Fibroblast of villous mesenchyme (primary cell): Measurements from ENCODE around the gene SUSD1. TPM values are rescaled to one million over a fixed set of nuclear protein-coding genes. Genes with fewer than 3 reads are reported as not detected.

Experiments used
- DNase-seq: peaks from one replicate; pipeline ENCODE4 v3.0.0-alpha.2; 2010; ENCODE audit warnings: low read depth
- H3K4me3 ChIP-seq: 2 replicates; pipeline ENCODE4 v1.5.1; 2011; ENCODE audit warnings: low read depth, mild to moderate bottlenecking, low read length
- total RNA-seq: library from RNA; depleted of rRNA; stranded (reverse); fragments of >200 nt; gene quantifications from 2 replicates; pipeline ENCODE4 v1.2.3, GENCODE V29; 2012
- TF ChIP-seq, protein P1 (sequence below): IDR thresholded peaks from 2 replicates; pipeline ENCODE4 v1.5.1; 2012; ENCODE audit warnings: low read depth, mild to moderate bottlenecking, low read length; ENCODE audit not compliant: insufficient read depth

Gene SUSD1
- total RNA-seq, 1 donor: 29.8 TPM

- no peak overlapping the region for H3K4me3 ChIP-seq
- DNase-seq: peak; percentile 71
- TF ChIP-seq, protein P1, sequence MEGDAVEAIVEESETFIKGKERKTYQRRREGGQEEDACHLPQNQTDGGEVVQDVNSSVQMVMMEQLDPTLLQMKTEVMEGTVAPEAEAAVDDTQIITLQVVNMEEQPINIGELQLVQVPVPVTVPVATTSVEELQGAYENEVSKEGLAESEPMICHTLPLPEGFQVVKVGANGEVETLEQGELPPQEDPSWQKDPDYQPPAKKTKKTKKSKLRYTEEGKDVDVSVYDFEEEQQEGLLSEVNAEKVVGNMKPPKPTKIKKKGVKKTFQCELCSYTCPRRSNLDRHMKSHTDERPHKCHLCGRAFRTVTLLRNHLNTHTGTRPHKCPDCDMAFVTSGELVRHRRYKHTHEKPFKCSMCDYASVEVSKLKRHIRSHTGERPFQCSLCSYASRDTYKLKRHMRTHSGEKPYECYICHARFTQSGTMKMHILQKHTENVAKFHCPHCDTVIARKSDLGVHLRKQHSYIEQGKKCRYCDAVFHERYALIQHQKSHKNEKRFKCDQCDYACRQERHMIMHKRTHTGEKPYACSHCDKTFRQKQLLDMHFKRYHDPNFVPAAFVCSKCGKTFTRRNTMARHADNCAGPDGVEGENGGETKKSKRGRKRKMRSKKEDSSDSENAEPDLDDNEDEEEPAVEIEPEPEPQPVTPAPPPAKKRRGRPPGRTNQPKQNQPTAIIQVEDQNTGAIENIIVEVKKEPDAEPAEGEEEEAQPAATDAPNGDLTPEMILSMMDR: no peak
Observed at GRCh38 chr9:112029921-112030444, 145.1 kb downstream of the SUSD1 start.

GRCh38 chr9:112028242-112029221 lies 146.6 kb downstream of the SUSD1 start:
- TF ChIP-seq, protein P1: no peak
- no peak for DNase-seq
- no peak overlapping the region for H3K4me3 ChIP-seq

GRCh38 chr9:112025850-112026249 lies 149.2 kb downstream of the SUSD1 start:
- TF ChIP-seq, protein P1: no peak
- DNase-seq: no peak

GRCh38 chr9:112021742-112022141 lies 153.4 kb downstream of the SUSD1 start:
- TF ChIP-seq, protein P1: no peak
- no peak for DNase-seq
- H3K4me3 ChIP-seq: no peak overlapping the region

More at GRCh38 chr9:112025850-112026249, 149.2 kb downstream of the SUSD1 start:
- H3K4me3 ChIP-seq: no peak overlapping the region

DNA sequence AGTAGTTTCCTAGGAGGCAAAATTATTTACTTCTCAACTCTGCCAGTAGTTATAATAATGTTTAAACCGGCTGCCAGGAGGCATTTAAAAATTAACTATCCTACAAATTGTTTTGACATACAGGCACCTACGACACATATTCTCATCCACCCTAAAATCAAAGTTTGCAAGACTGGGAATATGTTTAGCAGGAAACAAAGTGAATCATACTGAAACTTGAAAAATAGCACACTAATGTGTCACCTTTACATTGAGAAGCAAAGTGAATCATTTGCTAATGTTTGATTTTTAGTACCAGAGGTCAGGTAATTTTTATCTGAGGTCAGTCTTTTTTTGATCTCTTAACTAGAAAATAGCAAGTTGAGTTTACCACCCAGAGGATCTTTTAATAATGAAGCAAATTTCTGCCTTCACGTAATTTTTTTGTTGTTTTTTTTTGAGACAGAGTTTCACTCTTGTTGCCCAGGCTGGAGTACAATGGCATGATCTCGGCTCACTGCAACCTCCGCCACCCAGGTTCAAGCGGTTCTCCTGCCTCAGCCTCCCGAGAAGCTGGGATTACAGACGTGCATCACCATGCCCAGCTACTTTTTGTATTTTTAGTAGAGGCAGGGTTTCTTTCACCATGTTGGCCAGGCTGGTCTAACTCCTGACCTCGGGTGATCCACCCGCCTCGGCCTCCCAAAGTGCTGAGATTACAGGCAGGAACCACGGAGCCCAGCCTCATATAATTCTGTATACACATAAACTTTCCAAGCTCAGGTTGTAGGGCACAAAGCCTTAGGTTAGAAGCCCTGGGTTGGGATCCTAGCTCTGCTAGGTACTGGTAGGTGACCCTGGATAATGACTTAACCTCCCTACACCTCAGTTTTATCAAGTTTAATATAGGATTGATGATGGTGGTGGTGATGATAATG lies 154.2 kb downstream of the SUSD1 start:
- peak; percentile 73 for DNase-seq
- TF ChIP-seq, protein P1: no peak

GRCh38 chr9:112017878-112018277 lies 157.2 kb downstream of the SUSD1 start:
- H3K4me3 ChIP-seq: no peak overlapping the region
- no peak for DNase-seq
- TF ChIP-seq, protein P1: no peak

More for the DNA sequence above, 154.2 kb downstream of the SUSD1 start:
- no peak overlapping the region for H3K4me3 ChIP-seq
